Vagina (tissue), 2 donors: Measurements from ENCODE around the gene HMGN1. TPM values are rescaled to one million over a fixed set of nuclear protein-coding genes. Genes with fewer than 3 reads are reported as not detected.

Experiments
- DNase-seq, 2 donors: peaks; one replicate each; pipeline ENCODE4 v3.0.0-alpha.2; 2017; ENCODE audit errors: extremely low spot score in 2 of 2
- H3K27ac ChIP-seq: fragments of 200-600 bp; sonication (generic); one replicate; pipeline ENCODE4 v1.5.1; 2019
- H3K27me3 ChIP-seq: fragments of 200-600 bp; sonication (generic); one replicate; pipeline ENCODE4 v1.5.1; 2019
- H3K36me3 ChIP-seq, 2 donors: fragments of 200-600 bp; sonication (generic); one replicate each; pipeline ENCODE4 v1.5.1; 2017 to 2019
- H3K4me1 ChIP-seq: fragments of 200-600 bp; sonication (generic); one replicate; pipeline ENCODE4 v1.5.1; 2019
- H3K4me3 ChIP-seq, 2 donors: fragments of 200-600 bp; sonication (generic); 1 replicate in 1 of 2; 2 replicates in 1 of 2; pipeline ENCODE4 v1.5.1; 2016 to 2019
- H3K9me3 ChIP-seq: fragments of 200-600 bp; sonication (generic); one replicate; pipeline ENCODE4 v1.5.1; 2019
- POLR2A ChIP-seq, 2 donors: fragments of 450-650 bp; IDR thresholded peaks; one replicate each; pipeline ENCODE4 v1.6.1; 2017; ENCODE audit warnings: antibody characterized with exemption in 2 of 2, mild to moderate bottlenecking in 2 of 2, moderate library complexity in 2 of 2
- POLR2AphosphoS5 ChIP-seq, 2 donors: sonication (generic); formaldehyde crosslinking; IDR thresholded peaks; one replicate each; pipeline ENCODE4 v1.9.0; 2017; ENCODE audit warnings: antibody characterized with exemption in 2 of 2, mild to moderate bottlenecking in 2 of 2, low read depth in 1 of 2; ENCODE audit not compliant: insufficient read depth in 1 of 2
- intact Hi-C: fragments of 100-400 bp; cut with DNase I; formaldehyde crosslinking; loops from one replicate; pipeline ENCODE4 v1.15.1; 2023
- total RNA-seq: library from RNA; depleted of rRNA; stranded (reverse); fragments of >200 nt; gene quantifications from one replicate; pipeline ENCODE4 v1.2.3, GENCODE V29; 2016
- TF ChIP-seq, protein P1 (sequence below), 3 experiments: fragments of 450-650 bp in 2 of 3; fragments of 200-600 bp in 1 of 3; sonication (generic) in 1 of 3; IDR thresholded peaks; one replicate each; pipeline ENCODE4 v1.5.1; 2017 to 2019; ENCODE audit warnings: antibody characterized with exemption in 3 of 3, mild to moderate bottlenecking in 2 of 3, moderate library complexity in 2 of 3

Gene HMGN1
- total RNA-seq, 1 donor from 2014 or later, result 82.0 TPM

DNA sequence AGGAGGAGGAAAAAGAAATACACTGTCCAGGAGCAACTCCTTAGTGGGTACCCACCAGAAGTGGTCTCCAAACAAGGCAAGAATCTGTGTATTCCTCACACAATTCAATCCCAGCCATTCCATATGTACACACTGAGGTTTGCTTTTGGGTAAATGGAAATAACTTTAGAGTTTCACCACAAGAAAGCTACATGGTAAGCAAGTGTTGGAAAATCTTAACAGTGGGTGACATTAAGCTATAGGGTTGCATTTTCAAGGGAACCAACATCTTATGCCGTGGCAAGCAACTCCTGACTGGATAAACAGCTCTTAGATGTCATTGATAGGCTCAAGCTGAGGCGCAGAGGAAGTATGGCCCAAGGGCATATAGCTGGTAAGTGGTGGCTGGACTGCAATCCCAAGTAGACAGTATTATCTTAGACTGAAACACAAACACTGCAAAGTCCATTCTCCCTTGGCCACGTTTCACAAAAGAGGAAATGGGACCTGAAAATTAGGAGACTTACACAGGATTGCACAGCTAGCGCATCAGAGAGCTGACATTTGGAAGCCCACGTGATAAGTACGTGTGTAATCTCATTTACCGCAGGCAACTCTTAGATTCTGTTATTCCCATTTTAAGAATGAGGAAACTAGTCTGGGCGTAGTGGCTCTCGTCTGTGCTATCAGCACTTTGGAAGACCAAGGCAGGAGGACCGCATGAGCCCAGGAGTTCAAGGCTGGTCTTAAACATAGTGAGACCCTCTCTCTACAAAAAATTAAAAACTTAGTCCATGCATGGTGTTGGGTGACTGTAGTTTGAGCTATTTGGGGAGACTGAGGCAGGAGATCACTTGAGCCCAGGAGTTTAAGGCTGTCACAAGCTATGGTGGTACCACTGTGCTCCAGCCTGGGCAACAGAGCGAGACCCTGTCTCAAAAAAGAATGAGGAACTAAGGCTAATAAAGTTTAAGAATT is 31.5 kb downstream of the HMGN1 start:
- no peaks in the 10 kb centered on the region for H3K27me3 ChIP-seq
- TF ChIP-seq, protein P1, sequence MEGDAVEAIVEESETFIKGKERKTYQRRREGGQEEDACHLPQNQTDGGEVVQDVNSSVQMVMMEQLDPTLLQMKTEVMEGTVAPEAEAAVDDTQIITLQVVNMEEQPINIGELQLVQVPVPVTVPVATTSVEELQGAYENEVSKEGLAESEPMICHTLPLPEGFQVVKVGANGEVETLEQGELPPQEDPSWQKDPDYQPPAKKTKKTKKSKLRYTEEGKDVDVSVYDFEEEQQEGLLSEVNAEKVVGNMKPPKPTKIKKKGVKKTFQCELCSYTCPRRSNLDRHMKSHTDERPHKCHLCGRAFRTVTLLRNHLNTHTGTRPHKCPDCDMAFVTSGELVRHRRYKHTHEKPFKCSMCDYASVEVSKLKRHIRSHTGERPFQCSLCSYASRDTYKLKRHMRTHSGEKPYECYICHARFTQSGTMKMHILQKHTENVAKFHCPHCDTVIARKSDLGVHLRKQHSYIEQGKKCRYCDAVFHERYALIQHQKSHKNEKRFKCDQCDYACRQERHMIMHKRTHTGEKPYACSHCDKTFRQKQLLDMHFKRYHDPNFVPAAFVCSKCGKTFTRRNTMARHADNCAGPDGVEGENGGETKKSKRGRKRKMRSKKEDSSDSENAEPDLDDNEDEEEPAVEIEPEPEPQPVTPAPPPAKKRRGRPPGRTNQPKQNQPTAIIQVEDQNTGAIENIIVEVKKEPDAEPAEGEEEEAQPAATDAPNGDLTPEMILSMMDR (IDR thresholded peaks at IDR 0.05), result no peak
- TF ChIP-seq POLR2AphosphoS5 (IDR thresholded peaks at IDR 0.05; ENCODE audit: insufficient read depth in 1 of 2, low read depth in 1 of 2) (no peak), POLR2A (IDR thresholded peaks at IDR 0.05) (no peak)
- H3K27ac ChIP-seq, result no peak overlapping the region
- H3K4me1 ChIP-seq, result peaks cover 8% of the 10 kb centered on the region
- no peaks in the 10 kb centered on the region for H3K9me3 ChIP-seq
- H3K36me3 ChIP-seq, result no peaks in the 10 kb centered on the region
- no peak overlapping the region for H3K4me3 ChIP-seq
- no peak for DNase-seq
- intact Hi-C loops, result no loop called here

DNA sequence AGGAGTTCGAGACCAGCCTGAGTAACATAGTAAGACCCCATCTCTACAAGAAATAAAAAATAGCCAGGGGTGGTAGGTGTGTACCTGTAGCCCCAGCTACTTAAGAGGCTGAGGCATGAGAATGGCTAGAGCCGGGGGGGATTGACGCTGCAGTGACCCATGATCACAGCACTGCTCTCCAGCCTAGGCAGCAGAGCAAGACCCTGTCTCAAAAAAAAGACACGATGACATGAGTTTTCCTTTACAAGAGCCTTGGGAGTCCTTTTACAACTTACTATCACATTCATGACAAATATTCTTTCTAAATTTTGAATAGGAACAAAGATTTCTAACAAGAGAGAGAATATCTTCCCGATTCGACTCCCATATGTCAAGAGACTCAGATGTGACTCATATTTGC is 32.2 kb downstream of the HMGN1 start:
- Histone ChIP-seq H3K4me1 (peaks cover 8% of the 10 kb centered on the region), H3K9me3 (no peaks in the 10 kb centered on the region), H3K4me3 (no peak overlapping the region), H3K27ac (no peak overlapping the region), H3K36me3 (no peaks in the 10 kb centered on the region), H3K27me3 (no peaks in the 10 kb centered on the region)
- DNase-seq, result no peak
- TF ChIP-seq POLR2A (IDR thresholded peaks at IDR 0.05) (no peak), POLR2AphosphoS5 (IDR thresholded peaks at IDR 0.05; ENCODE audit: insufficient read depth in 1 of 2, low read depth in 1 of 2) (no peak)
- TF ChIP-seq, protein P1 (IDR thresholded peaks at IDR 0.05), result no peak
- intact Hi-C loops, result no loop called here

DNA sequence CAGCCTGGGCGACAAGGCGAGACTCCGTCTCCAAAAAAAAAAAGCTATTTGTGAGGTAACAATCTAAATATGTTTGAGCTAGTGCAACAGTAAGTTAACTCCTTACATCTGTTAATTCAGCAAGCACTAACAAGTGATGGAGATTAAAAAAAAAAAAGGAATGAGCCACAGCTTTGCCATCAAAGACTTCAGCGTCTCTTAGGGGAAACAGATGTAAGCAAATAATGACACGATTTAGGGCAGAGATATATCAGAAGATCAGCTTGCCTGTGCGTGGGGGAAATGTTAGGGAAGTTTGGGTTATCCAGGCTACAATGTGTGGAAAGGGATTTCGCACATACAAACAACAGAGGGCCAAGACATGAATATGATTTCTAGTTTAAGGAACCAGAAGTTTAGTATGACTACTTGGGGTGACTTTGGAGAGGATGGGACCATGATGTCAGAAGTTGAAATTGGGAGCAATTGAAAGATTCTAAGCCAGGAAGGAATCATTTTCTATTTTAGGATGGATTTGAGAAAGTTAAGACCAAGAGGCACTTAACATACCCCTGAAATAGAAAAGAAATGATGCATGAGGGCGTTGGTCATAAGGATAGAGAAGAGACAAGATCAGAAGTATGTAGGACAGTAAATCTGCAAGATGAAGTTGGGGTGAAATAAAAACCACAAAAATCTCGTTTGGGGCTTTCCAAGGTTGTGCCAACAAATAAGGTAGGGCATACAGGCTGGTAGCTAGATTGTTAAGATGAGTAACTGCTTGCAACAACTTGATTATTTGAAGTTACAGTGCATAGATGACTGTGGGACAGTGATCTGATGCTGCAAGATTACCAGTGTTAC is 33.1 kb downstream of the HMGN1 start:
- H3K4me1 ChIP-seq, result peaks cover 14% of the 10 kb centered on the region
- no peaks in the 10 kb centered on the region for H3K9me3 ChIP-seq
- intact Hi-C loops, result no loop called here
- no peaks in the 10 kb centered on the region for H3K27me3 ChIP-seq
- DNase-seq, result no peak
- no peaks in the 10 kb centered on the region for H3K36me3 ChIP-seq
- no peak overlapping the region for H3K4me3 ChIP-seq
- TF ChIP-seq POLR2AphosphoS5 (IDR thresholded peaks at IDR 0.05; ENCODE audit: insufficient read depth in 1 of 2, low read depth in 1 of 2), result no peak
- TF ChIP-seq, protein P1 (IDR thresholded peaks at IDR 0.05), result no peak
- TF ChIP-seq POLR2A (IDR thresholded peaks at IDR 0.05), result no peak
- no peak overlapping the region for H3K27ac ChIP-seq

DNA sequence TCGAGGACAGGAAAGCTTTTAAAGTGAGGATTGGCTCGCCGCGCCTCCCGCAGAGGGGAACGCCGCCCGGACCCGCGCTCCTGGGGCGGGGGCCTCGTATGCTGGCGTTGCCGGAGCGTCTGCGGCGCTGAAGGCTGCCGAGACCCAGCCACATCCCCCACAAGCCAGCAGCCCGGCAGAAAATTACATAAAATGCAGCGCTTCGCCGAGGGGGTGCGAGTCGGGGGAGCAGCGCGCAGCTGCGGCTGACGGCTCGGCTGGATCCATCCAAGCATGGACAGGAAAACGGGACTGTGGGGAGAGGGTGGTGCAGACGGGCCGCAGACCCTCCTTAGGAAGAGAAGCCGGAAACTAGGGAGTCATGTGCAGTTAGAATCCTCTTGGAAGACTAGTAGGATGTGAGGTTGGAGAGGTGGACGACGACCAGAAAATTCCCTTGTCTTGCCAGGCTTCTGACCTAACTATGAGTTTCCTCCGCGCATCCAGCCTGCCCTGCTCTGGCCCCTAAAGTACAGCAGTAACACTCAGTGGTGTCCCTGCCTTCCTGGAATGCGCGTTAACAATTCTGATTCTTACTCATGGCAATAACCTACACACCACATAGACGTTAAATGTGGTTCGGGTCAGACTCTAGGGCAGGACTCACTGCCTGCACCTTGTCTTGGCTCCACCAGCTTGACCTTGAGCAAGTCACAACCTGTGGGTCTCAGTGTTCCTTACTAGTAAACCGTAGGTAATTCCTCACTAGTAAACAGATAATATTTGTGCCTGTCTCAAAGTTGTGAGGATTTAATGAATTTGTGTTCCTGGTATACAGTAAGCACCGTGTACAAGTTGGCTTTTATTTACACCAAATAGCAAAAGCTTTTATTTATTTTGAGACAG is 34.5 kb downstream of the HMGN1 start:
- no peak for DNase-seq
- Histone ChIP-seq H3K27me3 (no peaks in the 10 kb centered on the region), H3K36me3 (no peaks in the 10 kb centered on the region), H3K4me1 (peaks cover 24% of the 10 kb centered on the region), H3K4me3 (peak overlapping the region; percentile 84 to 94), H3K27ac (peak overlapping the region; percentile 97), H3K9me3 (no peaks in the 10 kb centered on the region)
- intact Hi-C loops, result loop anchor here (5.0 kb wide), 1 partner anchor 73 kb away; no protein-coding TSS in a partner anchor
- TF ChIP-seq, protein P1 (IDR thresholded peaks at IDR 0.05), result no peak
- TF ChIP-seq POLR2A (IDR thresholded peaks at IDR 0.05) (no peak), POLR2AphosphoS5 (IDR thresholded peaks at IDR 0.05; ENCODE audit: insufficient read depth in 1 of 2, low read depth in 1 of 2) (no peak)
